HepG2 (cell line): ENCODE measurements around the gene MIEF1. TPM values are rescaled to one million over a fixed set of nuclear protein-coding genes. Genes with fewer than 3 reads are reported as not detected.

Experiments used
- E2F2 ChIP-seq: sonication (generic); formaldehyde crosslinking; IDR thresholded peaks from 2 replicates; pipeline ENCODE4 v1.4.0; 2020; ENCODE audit warnings: missing genetic modification reagents, borderline replicate concordance
- KDM5A ChIP-seq: fragments of 200-600 bp; sonication (generic); IDR thresholded peaks from 2 replicates; pipeline ENCODE4 v1.7.0; 2018; ENCODE audit warnings: antibody characterized with exemption, mild to moderate bottlenecking, low read length, borderline replicate concordance
- MED1 ChIP-seq: sonication (generic); formaldehyde crosslinking; IDR thresholded peaks from 2 replicates; pipeline ENCODE4 v1.4.0; 2020; ENCODE audit warnings: missing genetic modification reagents
- MXD1 ChIP-seq: sonication (generic); formaldehyde crosslinking; IDR thresholded peaks from 2 replicates; pipeline ENCODE4 v1.4.0; 2020; ENCODE audit warnings: mild to moderate bottlenecking, missing genetic modification reagents
- RAD21 ChIP-seq: fragments of 450-650 bp; formaldehyde crosslinking; IDR thresholded peaks from 2 replicates; pipeline ENCODE4 v1.5.0; 2020; ENCODE audit warnings: mild to moderate bottlenecking
- RXRA ChIP-seq: sonication (generic); formaldehyde crosslinking; IDR thresholded peaks from 2 replicates; pipeline ENCODE4 v1.5.1; 2020; ENCODE audit warnings: missing genetic modification reagents
- SALL1 ChIP-seq: sonication (generic); formaldehyde crosslinking; IDR thresholded peaks from 2 replicates; pipeline ENCODE4 v1.8.0; 2022; ENCODE audit warnings: mild to moderate bottlenecking, missing genetic modification reagents
- ZBTB7B ChIP-seq: sonication (generic); formaldehyde crosslinking; IDR thresholded peaks from 2 replicates; pipeline ENCODE4 v1.4.0; 2020; ENCODE audit warnings: missing genetic modification reagents
- ZNF333 ChIP-seq: sonication (generic); formaldehyde crosslinking; IDR thresholded peaks from 2 replicates; pipeline ENCODE4 v1.4.0; 2020; ENCODE audit warnings: mild to moderate bottlenecking, missing genetic modification reagents, borderline replicate concordance
- ZNF746 ChIP-seq: sonication (generic); formaldehyde crosslinking; IDR thresholded peaks from 2 replicates; pipeline ENCODE4 v1.8.0; 2022; ENCODE audit warnings: mild to moderate bottlenecking, missing genetic modification reagents
- ZNF816 ChIP-seq: sonication (generic); formaldehyde crosslinking; IDR thresholded peaks from 2 replicates; pipeline ENCODE4 v1.8.0; 2022; ENCODE audit warnings: missing genetic modification reagents, mild to moderate bottlenecking, borderline replicate concordance
- polyA plus RNA-seq, 8 experiments: library from polyadenylated mRNA; depleted of rRNA in 3 of 8; stranded (reverse) in 7 of 8; unstranded in 1 of 8; fragments of >200 nt; fragmentation: Illumina TruSeq in 4 of 8; extraction: Trizol in 4 of 8; gene quantifications; 2 replicates each; pipeline versions ENCODE4 v1.2.1 to v1.2.3, GENCODE V29; 2011 to 2016; ENCODE audit warnings: low read depth in 4 of 8, missing spikeins in 1 of 8, mixed read lengths in 1 of 8; ENCODE audit not compliant: insufficient read depth in 1 of 8
- total RNA-seq, 5 experiments: library from RNA; depleted of rRNA; stranded (reverse); fragments of >200 nt; fragmentation: Illumina TruSeq; extraction: Trizol; gene quantifications; 2 replicates each; pipeline ENCODE4 v1.2.3, GENCODE V29; 2016; ENCODE audit warnings: low read depth in 1 of 5
- TF ChIP-seq, protein P1 (sequence below): sonication (generic); formaldehyde crosslinking; IDR thresholded peaks from 2 replicates; pipeline ENCODE4 v1.4.0; 2020; ENCODE audit warnings: missing genetic modification reagents, borderline replicate concordance
- TF ChIP-seq, protein P2 (sequence below): sonication (generic); formaldehyde crosslinking; IDR thresholded peaks from 2 replicates; pipeline ENCODE4 v1.5.0; 2020; ENCODE audit warnings: missing genetic modification reagents, mild to moderate bottlenecking, borderline replicate concordance
- TF ChIP-seq, protein P3 (sequence below): sonication (generic); formaldehyde crosslinking; IDR thresholded peaks from 2 replicates; pipeline ENCODE4 v1.5.1; 2020; ENCODE audit warnings: missing genetic modification reagents, mild to moderate bottlenecking, borderline replicate concordance
- TF ChIP-seq, protein P4 (sequence below): sonication (generic); formaldehyde crosslinking; IDR thresholded peaks from 2 replicates; pipeline ENCODE4 v1.4.0; 2020; ENCODE audit warnings: mild to moderate bottlenecking, missing genetic modification reagents

MIEF1 gene
- total and polyA plus RNA-seq, 2 of the 13 experiments (the other 11 are each of a cell fraction or from before 2014, with no cell fraction given), result 21.7 to 34.8 TPM

DNA sequence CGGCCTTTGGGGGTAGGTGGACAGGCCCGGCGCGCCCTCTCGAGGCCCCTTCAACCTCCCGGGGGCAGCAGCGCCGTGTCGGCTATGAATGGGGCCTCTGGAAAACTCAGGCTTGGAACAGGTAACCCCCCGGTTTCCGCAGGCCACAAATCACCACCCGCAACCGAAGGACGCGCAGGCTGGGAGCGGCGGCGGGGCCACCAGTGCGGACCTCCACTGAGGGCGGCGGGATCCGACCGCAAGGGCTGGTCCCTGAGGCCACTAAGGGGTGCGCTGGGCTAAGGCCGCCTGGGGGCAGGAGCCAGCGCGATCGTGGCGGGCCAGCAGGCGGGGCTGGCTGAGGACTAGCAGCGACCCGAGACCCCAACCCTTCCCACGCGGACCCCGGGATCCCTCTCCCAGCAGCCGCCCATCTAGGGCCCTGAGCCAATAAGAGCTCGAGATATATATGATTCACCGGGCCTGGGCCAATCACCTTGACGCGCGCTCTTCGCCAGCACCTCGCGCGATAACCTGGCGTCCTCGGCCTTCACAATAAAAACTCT is 17.7 kb downstream of the MIEF1 start (continued):
- TF ChIP-seq E2F2 (peak; percentile 53; the same call in 1 of the 2 replicates), ZBTB7B (CRISPR knock-in tag) (peak; percentile 75; the same call in 1 of the 2 replicates), ZNF333 (CRISPR knock-in tag) (peak; percentile 85; the same call in 1 of the 2 replicates), SALL1 (CRISPR knock-in tag) (peak; percentile 59), RXRA (peak; percentile 50; the same call in 1 of the 2 replicates), RAD21 (CRISPR knock-in tag) (peak; percentile 48), MXD1 (CRISPR knock-in tag) (peak; percentile 80), KDM5A (peak; percentile 60; the same call in 1 of the 2 replicates), ZNF816 (CRISPR knock-in tag) (0 out of 2 replicates have a peak, but pooled peaks have one; percentile 58), ZNF746 (CRISPR knock-in tag) (peak; percentile 9; the same call in 1 of the 2 replicates), MED1 (CRISPR knock-in tag) (no peak)
- TF ChIP-seq, protein P1, sequence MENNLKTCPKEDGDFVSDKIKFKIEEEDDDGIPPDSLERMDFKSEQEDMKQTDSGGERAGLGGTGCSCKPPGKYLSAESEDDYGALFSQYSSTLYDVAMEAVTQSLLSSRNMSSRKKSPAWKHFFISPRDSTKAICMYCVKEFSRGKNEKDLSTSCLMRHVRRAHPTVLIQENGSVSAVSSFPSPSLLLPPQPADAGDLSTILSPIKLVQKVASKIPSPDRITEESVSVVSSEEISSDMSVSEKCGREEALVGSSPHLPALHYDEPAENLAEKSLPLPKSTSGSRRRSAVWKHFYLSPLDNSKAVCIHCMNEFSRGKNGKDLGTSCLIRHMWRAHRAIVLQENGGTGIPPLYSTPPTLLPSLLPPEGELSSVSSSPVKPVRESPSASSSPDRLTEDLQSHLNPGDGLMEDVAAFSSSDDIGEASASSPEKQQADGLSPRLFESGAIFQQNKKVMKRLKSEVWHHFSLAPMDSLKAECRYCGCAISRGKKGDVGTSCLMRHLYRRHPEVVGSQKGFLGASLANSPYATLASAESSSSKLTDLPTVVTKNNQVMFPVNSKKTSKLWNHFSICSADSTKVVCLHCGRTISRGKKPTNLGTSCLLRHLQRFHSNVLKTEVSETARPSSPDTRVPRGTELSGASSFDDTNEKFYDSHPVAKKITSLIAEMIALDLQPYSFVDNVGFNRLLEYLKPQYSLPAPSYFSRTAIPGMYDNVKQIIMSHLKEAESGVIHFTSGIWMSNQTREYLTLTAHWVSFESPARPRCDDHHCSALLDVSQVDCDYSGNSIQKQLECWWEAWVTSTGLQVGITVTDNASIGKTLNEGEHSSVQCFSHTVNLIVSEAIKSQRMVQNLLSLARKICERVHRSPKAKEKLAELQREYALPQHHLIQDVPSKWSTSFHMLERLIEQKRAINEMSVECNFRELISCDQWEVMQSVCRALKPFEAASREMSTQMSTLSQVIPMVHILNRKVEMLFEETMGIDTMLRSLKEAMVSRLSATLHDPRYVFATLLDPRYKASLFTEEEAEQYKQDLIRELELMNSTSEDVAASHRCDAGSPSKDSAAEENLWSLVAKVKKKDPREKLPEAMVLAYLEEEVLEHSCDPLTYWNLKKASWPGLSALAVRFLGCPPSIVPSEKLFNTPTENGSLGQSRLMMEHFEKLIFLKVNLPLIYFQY (CRISPR knock-in tag), result peak; percentile 6; the same call in 1 of the 2 replicates
- TF ChIP-seq, protein P2, sequence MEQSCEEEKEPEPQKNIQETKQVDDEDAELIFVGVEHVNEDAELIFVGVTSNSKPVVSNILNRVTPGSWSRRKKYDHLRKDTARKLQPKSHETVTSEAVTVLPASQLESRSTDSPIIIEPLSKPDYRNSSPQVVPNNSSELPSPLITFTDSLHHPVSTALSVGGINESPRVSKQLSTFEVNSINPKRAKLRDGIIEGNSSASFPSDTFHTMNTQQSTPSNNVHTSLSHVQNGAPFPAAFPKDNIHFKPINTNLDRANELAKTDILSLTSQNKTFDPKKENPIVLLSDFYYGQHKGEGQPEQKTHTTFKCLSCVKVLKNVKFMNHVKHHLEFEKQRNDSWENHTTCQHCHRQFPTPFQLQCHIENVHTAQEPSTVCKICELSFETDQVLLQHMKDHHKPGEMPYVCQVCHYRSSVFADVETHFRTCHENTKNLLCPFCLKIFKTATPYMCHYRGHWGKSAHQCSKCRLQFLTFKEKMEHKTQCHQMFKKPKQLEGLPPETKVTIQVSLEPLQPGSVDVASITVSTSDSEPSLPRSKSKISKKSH, result peak; percentile 74; the same call in 1 of the 2 replicates
- TF ChIP-seq, protein P3, sequence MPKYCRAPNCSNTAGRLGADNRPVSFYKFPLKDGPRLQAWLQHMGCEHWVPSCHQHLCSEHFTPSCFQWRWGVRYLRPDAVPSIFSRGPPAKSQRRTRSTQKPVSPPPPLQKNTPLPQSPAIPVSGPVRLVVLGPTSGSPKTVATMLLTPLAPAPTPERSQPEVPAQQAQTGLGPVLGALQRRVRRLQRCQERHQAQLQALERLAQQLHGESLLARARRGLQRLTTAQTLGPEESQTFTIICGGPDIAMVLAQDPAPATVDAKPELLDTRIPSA (CRISPR knock-in tag), result peak; percentile 22; the same call in 1 of the 2 replicates
- TF ChIP-seq, protein P4, sequence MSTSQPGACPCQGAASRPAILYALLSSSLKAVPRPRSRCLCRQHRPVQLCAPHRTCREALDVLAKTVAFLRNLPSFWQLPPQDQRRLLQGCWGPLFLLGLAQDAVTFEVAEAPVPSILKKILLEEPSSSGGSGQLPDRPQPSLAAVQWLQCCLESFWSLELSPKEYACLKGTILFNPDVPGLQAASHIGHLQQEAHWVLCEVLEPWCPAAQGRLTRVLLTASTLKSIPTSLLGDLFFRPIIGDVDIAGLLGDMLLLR (CRISPR knock-in tag), result 0 out of 2 replicates have a peak, but pooled peaks have one; percentile 49
